ENCODE measurements around the gene KCNQ4.

Gene KCNQ4

DNA sequence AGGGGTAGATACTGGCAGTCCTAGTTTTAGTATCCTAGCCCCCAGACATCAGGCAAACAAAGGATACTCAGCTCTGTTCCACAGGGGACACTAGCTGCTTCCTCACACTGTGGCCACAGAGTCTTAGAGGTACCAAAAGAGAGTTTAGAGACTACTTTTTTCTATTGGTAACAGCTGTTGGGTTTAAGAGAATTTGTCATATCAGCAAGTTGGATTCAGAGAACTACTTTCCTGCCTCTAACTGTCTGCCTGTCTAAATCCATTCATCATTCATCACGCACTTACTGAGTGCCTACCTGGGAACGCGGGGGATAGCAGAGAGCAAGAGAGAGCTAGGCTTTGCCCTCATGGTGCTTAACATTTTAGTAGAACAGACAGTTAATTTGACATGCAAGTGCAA lies 27.1 kb upstream of the KCNQ4 start:
- no peak for FAIRE-seq

DNA sequence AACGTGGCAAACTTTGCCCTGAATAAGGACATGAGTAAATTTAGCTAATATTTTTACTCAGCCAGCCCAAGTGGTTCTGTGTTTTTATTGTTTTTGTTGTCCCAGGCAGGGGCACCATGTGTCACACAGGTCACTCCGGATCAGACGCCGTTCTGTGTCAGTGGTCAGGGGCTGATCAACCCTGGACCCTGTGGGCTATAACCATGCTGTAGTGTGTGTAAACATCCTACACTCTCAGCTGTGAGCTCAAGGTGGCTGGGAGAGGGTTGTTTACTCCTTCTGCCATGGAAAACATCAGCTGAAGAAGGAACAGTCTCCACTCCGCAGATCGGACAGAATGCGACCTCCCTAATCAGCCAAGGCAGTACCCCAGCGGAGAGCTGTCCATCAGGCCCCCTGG lies 26.5 kb upstream of the KCNQ4 start:
- FAIRE-seq = no peak

DNA sequence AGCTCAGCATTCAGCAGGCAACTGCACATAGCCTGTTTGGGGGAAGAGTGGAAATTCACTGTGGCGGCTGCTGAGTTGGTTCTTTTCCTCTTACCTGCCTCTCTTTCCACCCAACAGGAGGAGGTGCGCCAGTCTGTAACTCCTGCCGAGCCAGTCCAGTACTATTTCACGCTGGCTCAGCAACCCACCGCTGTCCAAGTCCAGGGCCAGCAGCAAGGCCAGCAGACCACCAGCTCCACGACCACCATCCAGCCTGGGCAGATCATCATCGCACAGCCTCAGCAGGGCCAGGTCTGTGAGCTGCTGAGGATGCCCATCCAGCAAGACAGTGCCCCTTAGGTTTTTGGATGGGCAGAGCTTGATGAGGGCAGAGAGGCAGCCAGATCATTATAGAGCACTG lies 25.6 kb upstream of the KCNQ4 start:
- no peak for FAIRE-seq

DNA sequence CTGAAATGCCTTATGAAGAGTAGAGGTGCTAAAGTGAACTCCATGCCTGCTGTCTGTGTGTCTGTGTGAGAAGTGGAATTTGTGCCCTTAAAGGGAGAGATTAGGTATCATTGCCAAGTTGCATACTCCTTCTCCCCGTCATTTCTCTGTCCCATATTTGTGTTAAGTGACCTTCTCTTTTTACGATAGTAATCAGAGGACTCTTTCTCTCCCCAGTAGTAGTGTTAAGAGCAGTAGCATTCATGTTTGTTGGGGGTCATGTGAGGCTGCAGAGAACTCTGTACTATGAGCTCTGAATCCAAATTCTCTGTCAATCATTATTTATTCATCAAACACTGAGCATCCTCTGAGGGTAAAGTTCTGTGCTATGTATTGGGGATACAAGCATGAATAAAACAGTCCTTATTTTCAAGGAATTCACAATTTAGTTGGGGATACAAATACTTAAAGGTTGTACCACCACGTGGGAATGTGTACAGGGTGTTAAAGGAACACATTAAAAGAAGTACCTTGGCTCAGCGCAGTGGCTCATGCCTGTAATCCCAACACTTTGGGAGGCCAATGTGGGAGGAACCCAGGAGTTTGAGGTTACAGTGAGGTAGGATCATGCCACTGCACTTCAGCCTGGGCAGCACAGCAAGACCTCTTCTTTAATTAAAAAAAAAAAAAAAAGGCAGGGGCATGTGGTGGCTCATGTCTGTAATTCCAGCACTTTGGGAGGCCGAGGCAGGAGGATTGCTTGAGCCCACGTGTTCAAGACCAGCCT lies 24.8 kb upstream of the KCNQ4 start:
- FAIRE-seq = no peak

DNA sequence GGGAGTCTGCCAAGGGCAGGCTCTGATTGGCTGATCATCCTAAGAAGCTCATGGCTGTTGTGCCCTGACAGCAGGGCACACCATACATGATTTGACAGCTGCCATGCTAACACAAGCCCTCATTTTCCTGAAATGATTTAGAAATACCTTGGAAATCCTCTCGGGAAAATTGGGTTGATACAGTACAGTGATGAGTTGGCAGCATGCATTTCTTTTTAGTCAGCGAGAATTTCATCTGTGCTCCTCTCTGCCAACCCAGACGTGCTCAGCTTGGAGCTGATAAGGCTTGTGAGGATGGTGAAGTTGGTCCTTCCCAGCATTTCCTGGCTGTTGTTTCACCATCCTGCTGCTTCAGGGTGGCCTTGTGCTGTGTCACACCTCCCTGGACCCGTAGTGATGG lies 22.6 kb upstream of the KCNQ4 start:
- FAIRE-seq = no peak

DNA sequence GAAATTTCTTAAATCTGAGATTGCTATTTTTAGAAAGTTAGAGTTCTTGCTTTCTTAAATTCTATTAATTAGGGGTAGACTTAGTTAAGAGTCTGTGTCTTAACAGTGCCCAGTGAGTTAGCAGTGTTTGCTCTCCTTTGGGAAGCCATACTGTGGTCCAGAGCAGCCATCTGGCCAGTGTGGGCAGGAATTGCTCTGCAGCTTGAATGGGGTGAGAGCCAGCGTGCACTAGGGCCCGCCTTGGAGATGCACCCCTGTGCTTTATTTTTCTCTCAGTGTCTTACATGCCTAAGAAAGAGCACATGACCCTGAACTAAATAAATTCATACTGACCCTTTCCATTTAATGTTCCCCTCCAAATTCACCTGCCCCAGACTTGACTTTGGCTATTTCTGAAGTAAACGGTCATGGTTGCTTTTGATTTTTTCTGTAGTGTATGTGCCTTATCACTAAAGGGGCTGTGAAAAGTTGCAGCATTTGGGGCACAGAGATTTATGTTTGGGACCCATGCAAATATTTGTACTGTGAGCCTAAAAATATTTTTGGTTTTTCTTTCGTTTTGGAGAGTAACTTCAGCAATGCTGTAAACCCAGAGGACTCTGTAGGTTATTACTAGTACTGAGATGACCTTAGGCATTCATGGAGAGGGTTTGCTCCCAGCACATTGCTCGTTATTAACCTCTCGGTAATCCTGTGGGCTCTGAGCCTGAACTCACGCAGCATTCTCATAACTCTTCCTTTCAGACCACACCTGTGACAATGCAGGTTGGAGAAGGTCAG lies 21.3 kb upstream of the KCNQ4 start:
- no peak for FAIRE-seq

DNA sequence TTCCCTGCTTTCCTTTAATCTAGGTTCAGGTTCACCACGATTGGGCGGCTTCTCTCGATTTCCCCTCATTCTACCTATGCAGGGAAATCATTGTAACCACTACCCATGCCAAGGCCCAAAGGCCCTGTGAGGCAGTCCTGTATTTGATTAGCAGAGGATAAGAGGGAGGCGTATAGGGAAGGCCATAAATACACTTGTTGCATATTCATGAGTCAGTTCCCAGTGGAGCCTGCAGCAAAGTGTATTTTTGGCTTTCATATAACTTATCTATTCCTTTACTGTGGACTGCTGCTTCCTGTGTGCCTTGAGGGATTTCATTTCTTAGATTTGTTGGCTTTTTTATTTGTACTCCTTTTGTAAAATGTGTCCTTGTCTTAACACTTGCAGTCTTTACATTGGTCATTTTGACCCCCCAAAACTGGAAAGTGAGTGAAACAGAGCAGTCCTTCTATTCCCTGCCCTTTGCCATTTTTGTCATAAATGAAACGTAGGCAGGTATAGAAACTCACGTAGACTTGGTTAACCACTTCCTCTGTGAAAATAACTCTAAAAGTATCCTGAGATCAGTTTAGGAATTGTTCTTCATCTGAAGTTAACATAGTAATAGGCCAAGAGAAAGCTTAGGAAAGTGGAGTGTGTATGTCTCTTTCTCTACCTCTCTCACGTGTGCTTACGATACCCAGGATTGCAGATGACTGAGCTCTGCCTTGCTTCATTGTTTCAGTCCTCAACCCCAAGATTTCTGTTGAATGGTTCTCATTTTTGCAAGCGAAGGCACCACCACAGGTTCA lies 19.6 kb upstream of the KCNQ4 start:
- FAIRE-seq = no peak

DNA sequence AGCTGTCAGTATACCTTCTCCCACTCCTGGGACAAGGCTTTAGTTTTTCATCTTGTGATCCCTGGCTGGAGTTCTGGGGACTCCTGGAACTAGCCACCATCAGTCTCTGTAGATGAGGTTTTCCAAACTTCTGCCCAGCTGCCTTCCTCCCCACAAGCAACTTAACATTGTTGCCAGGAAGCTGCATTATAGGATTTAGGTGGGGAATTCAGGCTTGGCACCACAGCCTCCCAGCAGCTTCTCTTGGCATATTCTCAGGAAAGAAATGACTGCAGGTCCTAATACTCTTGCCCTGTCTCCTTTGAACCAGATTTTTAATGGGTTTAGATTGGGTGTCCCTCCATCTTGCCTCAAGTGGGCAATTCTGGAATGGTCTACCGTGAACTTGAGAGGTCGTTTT lies 18.6 kb upstream of the KCNQ4 start:
- no peak for FAIRE-seq

DNA sequence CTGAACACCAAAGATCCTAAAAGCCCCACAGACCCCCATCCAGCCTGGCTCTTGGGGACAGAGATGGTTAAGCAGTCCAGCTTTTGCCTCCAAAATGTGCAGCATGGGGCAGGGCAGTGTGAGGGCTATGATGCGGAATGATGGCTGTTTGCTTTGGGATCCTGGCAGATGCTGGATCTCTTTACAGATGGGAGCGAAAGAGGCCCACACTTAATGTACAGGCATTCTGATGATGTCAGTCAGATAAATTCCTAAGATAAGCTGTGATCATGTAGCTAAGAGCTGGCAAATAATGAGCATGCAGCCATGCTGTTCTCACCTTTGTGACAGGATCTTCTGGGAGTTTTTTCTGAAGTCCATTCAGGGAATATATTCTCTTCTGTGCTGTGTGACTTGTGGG lies 17.6 kb upstream of the KCNQ4 start:
- FAIRE-seq = no peak

DNA sequence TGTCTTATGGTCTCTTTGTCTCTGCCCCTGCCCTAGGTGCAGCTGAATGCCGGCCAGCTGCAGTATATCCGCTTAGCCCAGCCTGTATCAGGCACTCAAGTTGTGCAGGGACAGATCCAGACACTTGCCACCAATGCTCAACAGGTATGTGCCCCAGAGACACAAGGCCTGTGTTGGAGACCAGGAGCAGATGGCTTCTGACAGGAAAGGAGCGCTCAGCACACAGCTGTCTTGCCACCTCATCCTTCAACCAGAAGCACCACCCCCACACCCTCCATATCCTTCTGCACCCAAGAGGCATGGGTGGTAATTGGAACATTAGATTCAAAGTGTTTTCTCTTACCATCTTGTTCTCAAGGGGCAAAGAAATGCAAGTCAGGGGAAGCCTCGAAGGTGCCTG lies 17.0 kb upstream of the KCNQ4 start:
- FAIRE-seq = no peak

DNA sequence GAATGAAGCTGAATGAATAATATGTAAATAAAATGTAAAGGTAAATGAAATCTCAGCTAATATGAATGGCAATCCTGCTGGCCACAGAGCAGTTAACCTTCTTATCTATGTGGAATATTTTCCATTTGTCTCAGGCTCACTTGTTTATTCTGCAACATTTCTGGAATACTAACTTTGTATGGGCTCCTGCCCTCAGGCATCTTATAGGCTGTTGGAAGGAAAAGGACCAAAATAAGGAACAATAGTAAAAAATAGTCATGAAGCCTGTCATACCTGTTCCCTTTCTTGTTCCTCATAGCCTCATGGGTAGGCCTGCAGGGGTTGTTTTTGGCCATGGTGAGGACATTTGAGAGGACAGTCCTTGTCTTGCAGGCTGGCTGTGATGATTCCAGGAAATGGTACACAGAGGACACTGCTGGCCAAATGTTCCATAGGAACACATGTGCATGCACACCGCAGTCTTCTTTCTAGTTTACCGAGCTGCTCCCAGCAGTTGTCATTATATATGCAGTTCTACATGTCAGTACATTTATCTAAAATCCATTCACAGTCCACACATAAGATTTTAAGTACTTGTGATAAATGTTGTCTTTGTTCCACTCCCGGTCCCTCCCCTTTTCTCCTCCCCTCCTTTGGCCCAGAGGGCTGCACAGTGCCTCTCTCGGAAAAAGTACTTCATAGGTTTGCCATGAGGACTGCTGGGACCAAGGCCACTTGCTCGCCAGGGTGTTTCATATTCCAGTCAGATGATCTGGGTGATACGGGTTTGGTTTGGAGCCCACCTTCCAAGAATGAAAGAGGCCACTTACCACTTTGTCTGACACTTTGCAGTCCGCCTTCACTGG lies 15.2 kb upstream of the KCNQ4 start:
- FAIRE-seq = no peak

DNA sequence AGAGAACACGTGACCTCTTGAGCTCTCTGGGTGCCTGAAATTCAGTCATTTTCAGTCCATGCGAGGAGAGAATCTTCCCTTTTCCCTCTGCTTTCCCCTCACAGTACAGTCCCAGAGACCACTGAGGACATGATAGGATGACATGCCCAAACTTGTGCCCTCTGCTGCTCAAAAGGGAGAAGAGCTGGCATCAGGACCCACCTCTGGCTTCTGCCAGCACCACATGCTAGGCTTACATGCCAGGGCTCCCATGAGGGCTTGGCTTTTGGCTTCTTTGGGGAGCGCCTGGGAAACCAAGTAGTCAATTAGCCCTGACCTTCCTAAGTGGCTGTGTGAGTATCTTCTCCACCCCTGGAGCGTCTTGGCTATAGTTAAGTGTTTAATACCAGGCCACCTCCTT lies 13.8 kb upstream of the KCNQ4 start:
- no peak for FAIRE-seq

DNA sequence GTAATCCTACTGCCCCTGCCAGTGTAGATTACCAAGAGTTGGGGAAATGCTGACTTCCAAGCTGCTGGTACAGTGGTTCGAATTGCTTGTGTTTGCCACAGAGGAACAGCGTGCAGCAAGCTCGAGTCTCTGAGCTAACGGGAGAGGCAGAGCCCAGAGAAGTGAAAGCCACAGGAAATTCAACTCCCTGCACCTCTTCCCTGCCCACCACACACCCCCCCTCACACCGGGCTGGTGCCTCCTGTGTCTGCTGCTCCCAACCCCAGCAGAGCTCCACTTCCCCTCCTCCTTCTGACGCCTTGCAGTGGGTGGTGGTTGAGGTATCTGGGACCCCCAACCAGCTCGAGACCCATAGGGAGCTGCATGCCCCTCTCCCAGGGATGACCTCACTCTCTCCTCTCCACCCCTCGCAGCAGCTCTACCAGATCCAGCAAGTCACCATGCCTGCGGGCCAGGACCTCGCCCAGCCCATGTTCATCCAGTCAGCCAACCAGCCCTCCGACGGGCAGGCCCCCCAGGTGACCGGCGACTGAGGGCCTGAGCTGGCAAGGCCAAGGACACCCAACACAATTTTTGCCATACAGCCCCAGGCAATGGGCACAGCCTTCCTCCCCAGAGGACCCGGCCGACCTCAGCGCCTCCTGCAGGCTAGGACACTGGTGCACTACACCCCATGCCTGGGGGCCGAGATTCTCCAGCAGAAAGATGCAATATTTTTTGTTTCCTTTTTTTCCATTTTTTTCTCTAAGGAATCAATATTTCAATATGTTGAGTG lies 13.1 kb upstream of the KCNQ4 start:
- FAIRE-seq = no peak

DNA sequence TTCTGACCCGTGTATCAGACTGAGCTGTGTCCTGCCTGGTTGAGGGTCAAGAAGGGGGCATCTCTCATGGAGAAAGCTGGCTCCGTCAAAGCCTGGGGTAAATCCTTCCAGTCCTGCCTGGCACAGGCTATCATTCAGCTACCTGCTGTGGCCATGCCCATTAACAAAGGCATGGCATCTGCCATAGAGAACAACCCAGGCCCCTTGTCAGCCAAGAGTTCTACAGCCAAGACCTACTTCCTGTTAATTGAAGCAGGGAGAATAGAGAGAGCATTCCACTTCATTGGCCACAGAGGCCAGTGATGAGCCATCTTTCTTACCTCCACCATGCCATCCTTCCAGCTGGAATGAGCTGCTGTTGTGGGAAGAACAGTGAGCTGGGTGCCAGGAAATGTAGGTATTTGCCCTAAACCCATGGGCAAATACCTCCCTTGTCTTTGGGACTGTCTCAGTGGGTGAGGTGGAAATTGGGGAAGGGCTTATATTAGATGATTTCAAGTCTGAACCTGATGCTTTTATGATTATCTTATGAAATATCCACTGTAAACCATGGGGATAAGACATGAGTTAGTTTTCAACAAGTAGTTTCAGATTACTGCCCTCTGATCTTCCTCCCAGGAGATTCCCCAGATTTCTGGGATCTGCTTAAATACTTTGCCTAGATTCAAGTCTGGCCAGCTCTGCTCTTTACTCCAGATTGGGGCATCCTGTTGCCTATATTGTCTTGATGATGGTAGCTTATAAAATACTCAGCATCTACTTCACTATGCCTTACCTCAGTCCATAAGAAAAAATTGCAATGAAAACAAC lies 11.2 kb upstream of the KCNQ4 start:
- no peak for FAIRE-seq

DNA sequence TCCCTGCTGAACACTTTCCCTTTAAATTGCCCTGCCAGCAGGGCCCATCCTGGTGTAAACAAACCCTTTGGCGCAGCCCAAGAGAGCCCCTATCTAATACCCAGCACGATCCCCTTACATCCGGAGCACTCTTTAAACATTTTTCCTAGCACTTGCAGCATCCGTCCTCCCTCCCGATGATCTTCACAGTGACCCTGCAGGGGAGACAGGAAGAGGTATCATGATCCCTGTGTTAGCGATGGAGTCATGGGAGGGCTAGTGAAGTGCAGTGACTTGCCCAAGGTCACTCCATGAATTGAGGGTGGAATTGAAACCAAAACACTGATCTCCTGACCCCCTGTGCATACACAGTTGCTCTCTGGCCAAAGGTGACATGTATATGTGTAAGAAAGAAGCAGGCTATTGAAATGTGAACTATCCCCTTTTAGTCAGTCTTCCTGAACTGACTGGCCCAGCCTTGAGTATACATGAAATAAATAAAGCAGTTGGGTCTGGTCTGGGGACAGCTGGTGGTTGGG lies 9.8 kb upstream of the KCNQ4 start:
- no peak for FAIRE-seq

DNA sequence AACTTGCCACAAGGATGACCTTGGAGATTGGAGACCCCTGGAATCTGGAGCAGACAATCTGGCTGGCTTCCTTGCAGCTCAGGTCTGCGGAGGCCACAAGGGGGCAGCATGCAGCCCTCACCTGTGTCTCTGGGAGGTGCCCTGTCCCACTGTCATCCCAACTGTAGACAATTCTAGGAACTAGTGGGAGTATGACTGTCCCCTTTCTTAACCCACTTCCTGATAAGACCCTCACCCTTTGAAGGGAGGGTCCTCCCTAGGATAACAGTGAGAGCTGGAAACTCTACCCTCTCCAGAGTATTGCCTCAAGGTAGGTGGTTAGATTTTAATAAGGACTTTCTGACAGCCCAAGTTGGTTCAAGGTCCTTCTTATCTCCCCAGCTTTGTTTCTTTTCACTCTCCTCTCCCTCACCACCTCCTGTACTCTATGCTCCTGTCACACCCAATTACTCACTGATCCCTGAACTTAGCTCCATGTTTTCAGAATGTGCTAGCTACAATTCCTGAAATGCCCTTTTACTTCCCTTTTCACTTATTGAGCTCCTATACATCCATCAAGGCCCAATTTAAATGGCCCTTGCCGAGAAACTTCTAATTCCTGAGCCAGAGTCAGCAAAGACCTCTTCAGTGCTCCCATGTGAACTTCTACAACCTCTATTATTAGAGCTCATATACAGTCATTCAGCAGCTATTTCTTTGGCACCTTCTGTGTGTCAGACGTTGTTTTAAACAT lies 9.2 kb upstream of the KCNQ4 start:
- FAIRE-seq = no peak

DNA sequence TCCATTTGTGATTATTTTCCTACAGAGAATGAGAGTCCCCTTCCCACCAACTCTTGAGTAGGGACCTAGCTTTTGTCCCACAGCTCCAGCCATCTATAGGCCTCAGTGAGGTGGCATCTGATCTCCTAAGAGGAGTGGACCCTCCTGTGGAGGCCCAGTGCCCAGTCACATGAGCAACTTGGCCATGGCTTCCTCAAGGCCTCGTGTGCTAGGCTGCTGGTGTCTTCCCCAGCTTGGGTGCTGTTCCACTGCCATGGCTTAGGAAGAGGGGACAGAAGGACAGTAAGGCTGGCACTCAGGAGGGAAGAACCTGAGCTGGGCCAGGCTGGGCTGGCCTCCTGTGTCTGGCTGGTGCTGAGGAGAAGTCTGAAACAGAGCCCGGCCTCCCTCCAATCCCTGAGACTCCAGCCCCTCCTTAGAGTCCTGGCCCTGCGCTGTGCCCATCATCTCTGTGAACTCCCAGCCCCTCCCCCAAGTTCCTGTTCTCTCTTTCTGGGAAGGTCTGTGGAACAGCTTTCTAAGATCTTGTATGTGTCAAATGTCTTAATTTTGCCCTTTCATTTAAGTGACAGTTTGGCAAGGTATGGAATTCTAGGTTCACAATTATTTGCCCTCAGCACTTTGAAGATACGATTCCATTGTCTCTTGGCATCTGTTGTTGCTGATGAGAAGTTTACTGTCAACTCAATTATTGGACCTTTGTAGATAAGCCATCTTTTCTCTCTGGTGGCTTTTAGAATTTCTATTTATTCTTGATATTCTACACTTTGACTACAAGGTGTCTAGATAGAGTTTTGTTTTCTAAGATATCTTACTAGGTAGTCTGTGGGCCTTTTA lies 7.1 kb upstream of the KCNQ4 start:
- FAIRE-seq = no peak

DNA sequence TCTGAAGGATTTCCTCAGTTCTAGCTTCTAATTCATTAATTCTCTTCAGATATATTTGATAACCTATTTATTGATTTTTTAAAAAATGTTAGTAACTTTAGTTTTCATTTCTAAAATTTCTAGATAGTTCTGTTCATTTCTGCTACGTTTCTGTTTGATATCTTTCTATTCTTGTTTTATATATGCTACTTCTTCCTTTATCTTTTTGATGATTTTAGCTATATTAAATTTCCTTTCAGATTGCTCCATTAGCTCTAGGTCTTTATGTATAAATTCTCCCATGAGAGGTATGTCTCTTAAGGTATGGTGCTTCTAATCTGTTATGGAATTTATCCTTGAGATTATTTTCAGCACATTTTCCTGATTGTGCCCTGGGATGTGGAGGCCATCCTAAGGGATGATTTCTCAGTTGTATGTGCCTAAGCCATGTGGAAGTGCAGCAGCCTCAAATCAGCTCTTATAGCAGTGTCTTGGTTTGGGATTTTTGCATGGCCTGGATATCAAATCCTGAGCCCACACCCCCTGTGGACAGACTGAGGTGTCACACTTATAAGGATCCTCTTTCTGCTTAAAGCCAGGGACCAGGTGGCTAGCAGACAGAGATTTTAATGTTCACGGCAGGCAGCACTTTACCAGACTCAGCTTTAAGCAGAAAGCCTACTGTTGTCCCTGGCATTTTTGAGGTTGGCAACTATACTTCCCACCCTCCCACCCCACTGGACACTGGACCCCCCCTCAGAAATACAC lies 6.2 kb upstream of the KCNQ4 start:
- FAIRE-seq = no peak

All from G401.6 (cell line).